B cell (primary cell): Measurements from ENCODE around the gene DDAH2. TPM values are rescaled to one million over a fixed set of nuclear protein-coding genes. Genes with fewer than 3 reads are reported as not detected.

Experiments used
- ATAC-seq: fragments of 200-7000 bp; cut with Tn5 transposase; one replicate; pipeline ENCODE4 v1.10.0; 2021; ENCODE audit warnings: low read depth, mild to moderate bottlenecking, moderate number of reproducible peaks, moderate library complexity
- CTCF ChIA-PET: fragments of 350-600 bp; sonication (Branson Sonifier 250); formaldehyde crosslinking; loops from one replicate; lab custom pipeline; 2021; ENCODE audit warnings: antibody characterized with exemption, inconsistent platforms; lab: Charles Lee
- POLR2A ChIA-PET: fragments of 350-600 bp; sonication (Branson Sonifier 250); formaldehyde crosslinking; loops from one replicate; lab custom pipeline; 2021; ENCODE audit warnings: antibody characterized with exemption; lab: Charles Lee
- DNase-seq: peaks from one replicate; pipeline ENCODE4 v3.0.0; 2013
- H2AFZ ChIP-seq: 2 replicates; pipeline ENCODE4 v1.6.1; 2012; ENCODE audit warnings: mild to moderate bottlenecking, low read depth, low read length; ENCODE audit not compliant: insufficient read depth, poor library complexity, severe bottlenecking
- H3K27ac ChIP-seq, 2 donors: 1 replicate in 1 of 2; 2 replicates in 1 of 2; pipeline ENCODE4 v1.5.1; 2012 to 2013; ENCODE audit warnings: low read length in 2 of 2, mild to moderate bottlenecking in 2 of 2, moderate library complexity in 1 of 2
- H3K27me3 ChIP-seq, 4 experiments: fragments of 200-600 bp in 1 of 4; sonication (generic) in 1 of 4; replicated peaks in 1 of 4; 1 replicate in 2 of 4; 2 replicates in 2 of 4; pipeline versions ENCODE4 v1.6.1 to v1.7.0; 2013 to 2016; ENCODE audit warnings: low read length in 3 of 4, mild to moderate bottlenecking in 2 of 4, mixed read lengths in 1 of 4, moderate library complexity in 1 of 4; ENCODE audit not compliant: insufficient read depth in 4 of 4, control insufficient read depth in 3 of 4; ENCODE audit errors: control extremely low read depth in 1 of 4
- H3K36me3 ChIP-seq, 2 experiments: replicated peaks in 1 of 2; 1 replicate in 1 of 2; 2 replicates in 1 of 2; pipeline versions ENCODE4 v1.6.1 to v1.7.1; 2013; ENCODE audit warnings: low read length in 1 of 2; ENCODE audit not compliant: insufficient read depth in 2 of 2, control insufficient read depth in 1 of 2; ENCODE audit errors: control extremely low read depth in 1 of 2, extremely low read depth in 1 of 2
- H3K4me1 ChIP-seq, 2 donors: fragments of 200-600 bp in 1 of 2; sonication (generic) in 1 of 2; 1 replicate in 1 of 2; 2 replicates in 1 of 2; pipeline versions ENCODE4 v1.5.1 to v1.6.1; 2013 to 2017; ENCODE audit warnings: low read length in 2 of 2; ENCODE audit not compliant: control insufficient read depth in 2 of 2, insufficient read depth in 2 of 2
- H3K4me2 ChIP-seq: replicated peaks from 2 replicates; pipeline ENCODE3; 2012; ENCODE audit warnings: mild to moderate bottlenecking, low read depth, low read length; ENCODE audit not compliant: poor library complexity, severe bottlenecking
- H3K4me3 ChIP-seq, 5 experiments: fragments of 200-600 bp in 1 of 5; sonication (generic) in 1 of 5; 1 replicate in 3 of 5; 2 replicates in 2 of 5; pipeline versions ENCODE4 v1.5.1 to v1.7.0; 2011 to 2016; ENCODE audit warnings: low read length in 4 of 5, mild to moderate bottlenecking in 4 of 5, low read depth in 2 of 5, control low read depth in 1 of 5, moderate library complexity in 1 of 5; ENCODE audit not compliant: insufficient read depth in 1 of 5; ENCODE audit errors: control extremely low read depth in 1 of 5, extremely low read depth in 1 of 5
- H3K79me2 ChIP-seq: fragments of 200-600 bp; sonication (generic); one replicate; pipeline ENCODE4 v1.6.0; 2016; ENCODE audit warnings: low read length; ENCODE audit not compliant: control insufficient read depth, insufficient read depth
- H3K9ac ChIP-seq: fragments of 200-600 bp; sonication (generic); 2 replicates; pipeline ENCODE4 v1.6.1; 2017; ENCODE audit warnings: mild to moderate bottlenecking, low read length, moderate library complexity
- H3K9me3 ChIP-seq, 3 donors: one replicate each; pipeline versions ENCODE4 v1.6.1 to v1.7.1; 2013; ENCODE audit warnings: low read length in 2 of 3; ENCODE audit not compliant: control insufficient read depth in 2 of 3, insufficient read depth in 1 of 3; ENCODE audit errors: control extremely low read depth in 1 of 3
- H4K20me1 ChIP-seq: 2 replicates; pipeline ENCODE4 v1.6.0; 2012; ENCODE audit warnings: mild to moderate bottlenecking, low read length; ENCODE audit not compliant: insufficient read depth, control insufficient read depth, poor library complexity, severe bottlenecking
- H3K27ac Mint-ChIP-seq: one replicate; pipeline ENCODE4 v1.8.0; 2021; ENCODE audit warnings: mixed read lengths
- H3K27me3 Mint-ChIP-seq: one replicate; pipeline ENCODE4 v1.8.0; 2021; ENCODE audit warnings: mixed read lengths
- H3K4me1 Mint-ChIP-seq: one replicate; pipeline ENCODE4 v1.8.0; 2021; ENCODE audit warnings: mixed read lengths
- H3K4me3 Mint-ChIP-seq: one replicate; pipeline ENCODE4 v1.8.0; 2021; ENCODE audit warnings: mixed read lengths
- H3K9me3 Mint-ChIP-seq: one replicate; pipeline ENCODE4 v1.8.0; 2022; ENCODE audit warnings: mixed read lengths; ENCODE audit not compliant: insufficient read depth
- EZH2 ChIP-seq: IDR thresholded peaks from 2 replicates; pipeline ENCODE4 v1.6.1; 2012; ENCODE audit warnings: borderline replicate concordance, low read depth, mild to moderate bottlenecking, moderate library complexity, low read length; ENCODE audit not compliant: insufficient read depth, poor library complexity, severe bottlenecking
- WGBS: methylation state at CpG from one replicate; pipeline ENCODE4 v1.1.5; 2013; ENCODE audit warnings: missing lambda C conversion rate; ENCODE audit not compliant: insufficient coverage; 5-methylcytosine and 5-hydroxymethylcytosine counted together
- intact Hi-C: fragments of 100-400 bp; cut with micrococcal nuclease; formaldehyde crosslinking; loops from one replicate; pipeline ENCODE4 v1.10.0; 2022
- polyA plus RNA-seq: library from polyadenylated mRNA; depleted of rRNA; stranded (reverse); fragments of >200 nt; gene quantifications from 2 replicates; pipeline ENCODE4 v1.2.3, GENCODE V29; 2012
- total RNA-seq, 2 donors: library from RNA; stranded (reverse); fragments of 120-200 nt in 1 of 2; gene quantifications; 1 replicate in 1 of 2; 2 replicates in 1 of 2; pipeline versions ENCODE4 v1.2.3 to v1.2.4, GENCODE V29; 2013 to 2022
- TF ChIP-seq, protein P1 (sequence below): fragments of 200-600 bp; IDR thresholded peaks from one replicate; pipeline ENCODE4 v1.8.0; 2022; ENCODE audit warnings: antibody characterized with exemption, mild to moderate bottlenecking

The DDAH2 gene
- total and polyA plus RNA-seq, 2 donors (not counting 1 experiment from before 2014, with no cell fraction given): 59.2 to 87.2 TPM

DNA sequence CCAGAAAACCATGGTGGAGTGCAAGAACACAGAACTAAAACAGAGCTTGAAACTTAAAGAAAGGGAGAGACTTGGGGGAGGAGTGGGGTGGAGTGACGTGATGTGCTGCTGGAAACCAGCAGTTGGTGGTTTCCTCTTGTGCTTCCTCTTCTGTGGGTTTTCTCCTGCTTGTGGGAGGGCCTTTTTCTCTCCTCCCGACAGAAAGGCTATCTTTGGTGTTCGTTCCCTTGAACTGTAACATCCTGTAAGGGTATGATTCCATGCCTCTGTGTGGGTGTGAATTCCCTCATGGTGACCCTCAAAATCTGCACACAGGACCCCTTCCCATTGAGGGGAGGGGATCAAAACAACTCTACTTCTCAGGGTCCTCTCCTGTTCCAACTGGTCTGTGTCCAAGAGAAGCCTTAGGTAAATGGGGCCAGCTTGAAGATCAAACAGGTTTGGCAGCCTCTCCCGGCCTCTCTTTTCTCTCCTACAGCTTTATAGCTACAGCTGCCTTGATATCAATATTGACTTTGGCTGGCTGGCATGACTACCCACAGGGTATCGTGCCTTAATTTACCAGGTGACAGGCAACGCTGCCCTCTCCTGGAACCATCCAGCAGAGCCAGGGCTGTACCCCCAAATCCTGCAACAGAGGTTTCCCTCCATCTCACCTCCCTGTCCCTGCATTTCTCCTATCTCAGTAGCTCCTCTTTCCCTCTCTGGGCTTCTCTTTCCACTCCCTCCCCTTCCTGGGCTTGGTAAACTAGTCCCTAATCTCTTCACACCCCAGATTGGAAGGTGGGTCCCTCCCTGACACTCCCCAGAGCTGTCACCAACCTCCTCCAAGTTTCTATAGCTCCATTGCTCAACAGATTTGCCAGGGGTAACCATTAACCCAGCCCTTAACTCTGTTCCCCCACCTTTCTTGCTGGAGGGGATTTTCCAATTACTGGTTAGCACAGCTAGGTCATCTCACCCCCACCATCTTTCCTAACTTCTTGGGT lies 9.2 kb upstream of the DDAH2 start:
- Mint-ChIP-seq H3K4me1 (peaks cover 75% of the 10 kb centered on the region), H3K27ac (peak overlapping the region; percentile 91), H3K27me3 (no peaks in the 10 kb centered on the region), H3K9me3 (no peaks in the 10 kb centered on the region), H3K4me3 (peak overlapping the region; percentile 100)
- peaks cover 53 to 57% of the 10 kb centered on the region in 2 donors for H3K4me1 ChIP-seq
- peak; percentile 90 for DNase-seq
- peak overlapping the region; percentile 81 to 96 for H3K27ac ChIP-seq
- H3K9me3 ChIP-seq: no peaks in the 10 kb centered on the region
- intact Hi-C loops: loop anchor here (1.0 to 10.0 kb wide), 11 partner anchors 8 to 457 kb away; partner anchors contain the start of genes ABHD16A, CSNK2B, DDX39B and DXO
- WGBS: 5% methylated on average over 4 of the region's 6 CpGs
- no peaks in the 10 kb centered on the region for H3K27me3 ChIP-seq
- peaks cover 7% of the 10 kb centered on the region for H4K20me1 ChIP-seq
- H2AFZ ChIP-seq: peak overlapping the region; percentile 42
- H3K79me2 ChIP-seq: peaks cover 57% of the 10 kb centered on the region
- POLR2A ChIA-PET: interaction anchor here (0.6 to 3.1 kb wide), 17 partner anchors 8 to 157 kb away, joined by 3 to 20 read pairs (median 5); partner anchors contain the start of genes ABHD16A, DDAH2, HSPA1A and HSPA1B
- H3K36me3 ChIP-seq: peaks cover 6 to 12% of the 10 kb centered on the region in 2 experiments
- peak; percentile 25 for ATAC-seq
- peak overlapping the region; percentile 91 for H3K9ac ChIP-seq
- peak overlapping the region; percentile 0 to 87 (median 44) for H3K4me3 ChIP-seq
- H3K4me2 ChIP-seq: peak overlapping the region; percentile 82
- TF ChIP-seq, protein P1, sequence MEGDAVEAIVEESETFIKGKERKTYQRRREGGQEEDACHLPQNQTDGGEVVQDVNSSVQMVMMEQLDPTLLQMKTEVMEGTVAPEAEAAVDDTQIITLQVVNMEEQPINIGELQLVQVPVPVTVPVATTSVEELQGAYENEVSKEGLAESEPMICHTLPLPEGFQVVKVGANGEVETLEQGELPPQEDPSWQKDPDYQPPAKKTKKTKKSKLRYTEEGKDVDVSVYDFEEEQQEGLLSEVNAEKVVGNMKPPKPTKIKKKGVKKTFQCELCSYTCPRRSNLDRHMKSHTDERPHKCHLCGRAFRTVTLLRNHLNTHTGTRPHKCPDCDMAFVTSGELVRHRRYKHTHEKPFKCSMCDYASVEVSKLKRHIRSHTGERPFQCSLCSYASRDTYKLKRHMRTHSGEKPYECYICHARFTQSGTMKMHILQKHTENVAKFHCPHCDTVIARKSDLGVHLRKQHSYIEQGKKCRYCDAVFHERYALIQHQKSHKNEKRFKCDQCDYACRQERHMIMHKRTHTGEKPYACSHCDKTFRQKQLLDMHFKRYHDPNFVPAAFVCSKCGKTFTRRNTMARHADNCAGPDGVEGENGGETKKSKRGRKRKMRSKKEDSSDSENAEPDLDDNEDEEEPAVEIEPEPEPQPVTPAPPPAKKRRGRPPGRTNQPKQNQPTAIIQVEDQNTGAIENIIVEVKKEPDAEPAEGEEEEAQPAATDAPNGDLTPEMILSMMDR: peak; percentile 11
- TF ChIP-seq EZH2: no peak
- CTCF ChIA-PET: interaction anchor here (0.6 to 7.8 kb wide), 18 partner anchors 9 to 149 kb away, joined by 3 to 90 read pairs (median 4); partner anchors contain the start of genes ABHD16A, DDAH2, LSM2 and LY6G5C
